NCI-H1092 treated with DMSO at 0.1 percent for 48 hours (cell line): ENCODE measurements around the gene CSMD2.

Experiments used
- DNase-seq: peaks from one replicate; lab custom pipeline; 2025; lab: John Stamatoyannopoulos, UW

The CSMD2 gene

DNA sequence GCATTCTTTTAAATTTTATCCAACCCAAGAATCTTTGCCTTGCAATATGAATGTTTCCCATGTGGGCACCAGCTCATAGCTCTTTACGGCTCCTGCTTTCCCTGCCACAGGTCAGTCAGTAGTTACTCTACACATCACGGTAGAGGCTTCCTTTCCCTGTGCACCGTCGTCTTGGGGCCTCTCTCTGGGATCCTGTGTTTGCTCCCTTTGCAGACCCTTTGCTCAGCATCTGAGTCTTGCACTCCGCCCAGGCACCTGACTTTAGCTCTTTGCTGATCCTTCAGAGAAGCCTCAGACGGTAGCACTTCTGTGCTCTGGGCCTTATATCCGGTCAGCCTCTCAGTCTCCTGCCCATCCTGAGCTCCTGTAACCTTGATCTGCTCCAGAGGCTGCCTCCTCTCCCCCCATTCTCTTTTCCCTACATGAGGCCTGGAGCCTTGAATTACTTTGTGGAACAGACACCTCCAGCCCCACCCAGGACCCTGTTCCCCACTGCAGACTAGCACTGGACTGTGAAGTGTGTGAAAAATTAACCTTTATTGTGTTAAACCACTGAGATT is 484.7 kb downstream of the CSMD2 start:
- DNase-seq = no peak

- DNase-seq = no peak
Observed at GRCh38 chr1:33670567-33670966, 494.5 kb downstream of the CSMD2 start.

GRCh38 chr1:33668695-33669094 is 496.3 kb downstream of the CSMD2 start:
- no peak for DNase-seq

DNA sequence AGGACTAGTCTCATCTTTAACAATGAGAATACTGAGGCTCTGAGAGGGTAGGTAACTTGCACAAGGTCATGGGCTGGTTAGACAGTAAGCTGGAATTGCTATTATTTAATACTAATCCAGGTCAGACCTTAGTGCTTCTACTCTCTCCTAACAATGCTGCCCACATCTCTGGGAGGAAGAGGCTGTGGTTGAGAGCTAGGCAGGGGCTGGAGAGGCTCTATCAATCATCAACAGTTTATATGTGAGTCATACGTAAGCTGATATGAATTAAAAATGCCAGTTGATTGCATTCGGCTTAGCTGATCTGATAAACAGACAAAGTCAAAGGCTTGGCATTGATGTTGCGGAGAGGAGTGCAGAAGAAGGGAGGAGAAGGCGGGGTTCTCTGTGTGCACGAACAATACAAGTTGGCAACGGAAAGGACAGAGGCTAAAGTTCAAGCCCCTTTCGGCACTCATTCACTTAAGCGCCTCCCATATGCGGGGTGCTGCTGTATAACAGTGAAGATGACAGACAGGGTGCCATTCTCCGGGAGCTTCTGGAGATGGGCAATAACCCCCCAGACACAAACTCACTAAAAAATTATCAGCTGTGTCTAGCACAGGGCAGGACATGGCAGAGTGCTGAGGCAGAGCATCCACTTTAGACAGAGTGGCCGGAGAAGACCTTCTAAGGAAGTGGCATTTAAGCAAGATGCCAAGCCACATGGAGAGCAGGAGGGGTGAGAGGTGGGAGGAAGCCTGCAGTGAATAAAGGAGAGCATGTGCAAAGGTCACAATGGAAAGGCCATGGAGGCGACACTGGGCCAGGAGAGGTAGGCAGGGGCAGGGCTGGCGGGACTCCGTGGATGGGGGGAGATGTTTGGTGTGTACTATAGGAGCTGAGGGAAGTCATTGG is 497.4 kb downstream of the CSMD2 start:
- DNase-seq = no peak

- no peak for DNase-seq
Observed at GRCh38 chr1:33666616-33667015, 498.4 kb downstream of the CSMD2 start.

- DNase-seq = peak; percentile 54
Observed at GRCh38 chr1:33661811-33662454, 503.1 kb downstream of the CSMD2 start.

DNA sequence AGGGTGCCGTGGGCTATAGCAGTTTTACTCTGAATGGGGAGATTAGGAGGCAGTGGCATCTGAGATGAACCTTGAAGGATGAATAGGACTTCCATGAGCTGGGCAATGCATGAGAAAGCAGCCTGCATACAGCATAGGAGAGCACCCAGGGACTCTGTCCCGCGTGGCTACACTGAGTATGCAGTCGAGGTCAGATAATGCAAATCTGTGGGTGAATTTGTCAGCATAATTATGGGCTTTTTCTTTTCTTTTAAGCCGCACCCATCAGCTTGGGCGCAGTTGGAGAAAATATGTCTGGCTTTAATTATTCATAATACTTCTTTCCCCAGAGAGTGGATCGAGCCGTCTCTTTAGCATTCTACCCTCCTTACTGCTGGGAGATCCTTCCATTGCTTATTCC is 504.1 kb downstream of the CSMD2 start:
- DNase-seq = no peak

DNA sequence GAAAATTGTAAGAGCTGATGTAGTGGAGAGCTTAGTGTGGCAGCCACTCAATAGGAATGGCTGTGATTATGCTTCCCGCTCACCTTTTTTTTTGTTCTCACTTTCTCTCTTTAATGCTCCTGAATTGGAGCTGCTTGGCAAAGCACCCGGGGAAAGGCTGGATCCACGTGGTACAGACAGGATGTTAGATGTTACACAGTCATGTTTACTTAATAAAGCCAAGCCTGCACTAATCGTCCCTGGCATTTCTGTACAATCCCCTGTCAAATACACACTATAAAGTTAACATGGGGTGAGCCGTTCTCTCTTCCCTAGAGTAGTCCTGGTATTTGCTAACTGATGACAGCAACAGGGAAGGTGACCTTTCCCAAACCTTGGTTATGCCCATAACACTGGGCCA is 504.8 kb downstream of the CSMD2 start:
- DNase-seq = peak; percentile 68

GRCh38 chr1:33659641-33660040 is 505.4 kb downstream of the CSMD2 start:
- DNase-seq = no peak

DNA sequence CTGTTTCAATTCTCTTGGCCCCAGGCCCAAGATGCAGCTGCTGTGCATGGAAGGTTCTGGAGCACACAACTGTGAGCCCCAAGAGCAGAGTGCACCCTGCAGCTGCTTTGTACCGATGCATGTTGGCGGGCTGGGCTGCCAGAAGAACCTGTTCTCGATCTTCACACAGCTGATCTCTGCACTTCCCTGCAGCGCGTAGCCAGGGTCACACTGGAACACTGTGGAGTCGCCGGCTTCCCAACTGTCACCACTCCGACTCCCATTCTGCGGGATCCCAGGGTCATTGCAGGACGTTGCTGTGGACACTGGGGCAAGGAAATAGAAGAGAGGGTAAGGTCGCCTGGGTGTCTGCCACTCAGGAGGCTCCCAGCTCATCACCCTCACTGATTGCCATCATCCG is 507.2 kb downstream of the CSMD2 start:
- DNase-seq = no peak

- no peak for DNase-seq
Observed at GRCh38 chr1:33656467-33657005, 508.5 kb downstream of the CSMD2 start.

GRCh38 chr1:33655496-33655895 is 509.5 kb downstream of the CSMD2 start:
- peak; percentile 74 for DNase-seq

DNA sequence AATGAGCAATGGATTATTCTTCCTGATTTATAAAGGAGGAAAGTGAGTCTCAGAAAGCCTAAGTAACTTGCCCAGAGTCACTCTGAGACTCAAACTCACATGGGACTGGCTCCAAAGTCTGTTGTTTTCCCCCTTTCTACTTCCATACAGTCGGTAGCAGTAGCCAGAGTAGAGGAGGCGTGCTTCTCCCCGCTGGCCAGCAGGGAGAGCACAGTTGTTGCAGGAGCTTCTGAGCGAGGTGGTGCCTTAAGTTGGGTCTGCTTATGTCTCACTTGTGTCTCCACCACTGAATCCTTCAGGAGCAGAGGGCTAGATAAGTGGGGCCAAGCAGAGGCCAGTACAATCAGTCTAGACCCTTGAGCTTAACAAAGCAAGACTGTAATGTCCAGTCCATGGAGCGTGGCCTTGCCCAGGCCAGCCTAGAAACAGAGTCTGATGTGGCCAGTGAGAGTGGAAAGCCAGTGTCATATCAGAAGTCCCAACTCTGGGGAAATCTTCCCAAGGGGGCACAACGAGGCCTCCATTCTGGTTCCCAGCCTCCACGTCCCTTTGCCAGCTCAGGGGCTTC is 510.7 kb downstream of the CSMD2 start:
- peak; percentile 28 for DNase-seq

- DNase-seq = no peak
Observed at GRCh38 chr1:33653226-33653625, 511.8 kb downstream of the CSMD2 start.

- DNase-seq = no peak
Observed at GRCh38 chr1:33650708-33651107, 514.3 kb downstream of the CSMD2 start.

- DNase-seq = no peak
Observed at GRCh38 chr1:33649759-33650158, 515.3 kb downstream of the CSMD2 start.

DNA sequence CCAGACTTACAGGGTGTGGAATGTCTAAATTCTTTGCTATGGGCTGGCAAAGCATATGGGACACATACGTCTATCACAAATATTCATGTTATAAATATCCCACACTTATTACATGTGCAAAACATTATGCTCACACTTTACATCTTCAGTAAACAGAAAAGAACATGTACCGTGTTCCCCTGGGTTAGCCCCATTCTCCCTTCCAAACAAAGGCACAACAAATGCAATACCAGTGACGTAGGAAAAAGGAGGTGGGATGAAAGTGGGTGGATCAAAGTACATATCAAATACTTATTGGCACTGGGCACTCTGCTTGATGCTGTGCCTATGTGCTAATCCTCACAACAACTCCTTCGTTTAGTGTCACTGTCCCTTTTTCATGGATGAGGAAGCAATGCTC is 521.8 kb downstream of the CSMD2 start:
- DNase-seq = no peak

DNA sequence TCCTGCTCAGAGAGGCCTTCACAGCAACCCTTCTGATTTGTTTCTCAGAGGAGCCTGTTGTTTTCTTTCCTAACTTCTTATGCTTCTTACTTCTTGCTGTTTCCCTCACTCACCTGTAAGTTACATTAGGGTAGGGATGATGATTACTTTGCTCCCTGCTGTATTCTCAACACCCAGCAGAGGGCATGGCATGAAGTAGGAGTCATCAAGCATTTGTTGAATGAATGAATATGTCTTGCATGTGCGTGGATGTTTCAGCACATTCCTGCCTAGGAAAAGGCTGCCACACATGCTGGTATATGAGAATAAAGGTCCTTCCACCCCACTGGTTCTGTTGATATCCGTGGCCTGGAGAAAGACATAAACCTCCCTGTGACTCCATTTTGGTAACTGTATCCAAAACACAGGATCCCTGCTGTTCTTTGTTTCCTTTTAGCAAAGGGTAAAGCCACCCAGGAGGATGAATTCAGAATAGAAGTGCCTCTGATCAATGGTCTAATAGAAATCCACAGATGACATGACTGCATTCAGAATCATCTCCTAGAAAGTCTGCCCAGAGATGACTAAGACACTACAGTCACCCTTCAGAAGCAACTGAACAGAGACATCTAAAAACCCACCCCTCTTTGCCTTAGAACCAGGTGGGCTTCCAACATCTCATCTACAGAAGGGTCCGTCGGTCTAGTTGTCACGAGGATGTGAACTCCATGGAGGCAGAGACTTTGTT is 523.8 kb downstream of the CSMD2 start:
- no peak for DNase-seq

GRCh38 chr1:33640114-33640660 is 524.8 kb downstream of the CSMD2 start:
- peak; percentile 31 for DNase-seq

DNA sequence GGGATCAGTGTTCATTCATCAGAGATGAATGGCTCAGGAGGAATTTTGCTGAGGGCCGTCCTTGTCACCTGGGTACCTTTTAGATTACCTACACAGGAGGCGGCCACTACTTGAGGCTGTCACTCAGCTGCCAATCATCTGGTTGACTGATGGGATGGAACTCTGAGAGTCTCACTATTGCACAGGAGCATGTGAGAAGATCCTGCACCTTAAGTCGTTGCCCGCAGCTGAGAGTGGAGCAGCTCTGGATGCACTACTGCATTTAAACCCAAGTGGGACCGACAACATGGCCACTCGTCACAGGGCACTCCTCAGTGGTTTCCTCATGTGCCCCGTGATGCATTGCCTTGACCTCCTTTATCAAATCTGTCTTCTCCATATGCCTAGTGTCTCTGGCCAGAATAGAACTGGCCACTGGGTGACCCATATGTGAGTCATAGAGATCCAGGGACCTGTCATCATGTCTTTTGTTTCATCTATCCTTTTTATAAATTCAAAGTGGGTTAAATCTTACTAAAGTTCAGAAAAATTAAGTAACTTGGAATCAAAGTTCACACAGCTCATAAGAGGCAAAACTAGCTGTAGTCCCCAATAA is 527.1 kb downstream of the CSMD2 start:
- no peak for DNase-seq

DNA sequence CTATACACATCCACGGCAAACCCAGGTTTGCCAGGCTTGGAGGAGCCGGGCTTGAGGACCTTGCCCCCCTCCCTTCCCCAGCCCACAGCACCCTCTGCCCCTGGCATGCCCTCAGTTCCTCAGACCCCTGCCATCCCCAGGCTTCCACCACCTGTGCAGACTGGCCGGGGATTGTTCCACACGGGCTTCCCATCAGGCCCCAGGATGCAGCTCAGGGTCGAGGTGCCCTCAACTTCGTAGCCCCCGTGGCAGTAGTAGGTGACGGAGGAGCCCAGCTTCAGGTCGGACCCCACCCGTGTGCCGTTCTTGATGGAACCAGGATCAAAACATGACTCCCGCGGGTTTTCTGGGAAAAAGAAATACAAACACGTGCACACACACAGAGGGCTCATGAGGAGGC is 528.8 kb downstream of the CSMD2 start:
- DNase-seq = no peak
